Upper lobe of left lung (tissue), 6 donors: ENCODE measurements around the gene ECI1. TPM values are rescaled to one million over a fixed set of nuclear protein-coding genes. Genes with fewer than 3 reads are reported as not detected.

Source experiments
- ATAC-seq, 2 donors: fragments of 200-7000 bp; cut with Tn5 transposase; one replicate each; pipeline ENCODE4 v1.9.1; 2022; ENCODE audit warnings: mild to moderate bottlenecking in 2 of 2, moderate library complexity in 2 of 2; ENCODE audit not compliant: low FRiP score in 2 of 2
- DNase-seq, 2 donors: peaks; one replicate each; pipeline ENCODE4 v3.0.0-alpha.2; 2019 to 2020
- H3K27ac ChIP-seq, 4 donors: fragments of 200-600 bp; sonication (generic); one replicate each; pipeline ENCODE4 v1.5.1; 2016 to 2019
- H3K27me3 ChIP-seq, 4 donors: fragments of 200-600 bp; sonication (generic); one replicate each; pipeline ENCODE4 v1.5.1; 2017 to 2019
- H3K36me3 ChIP-seq, 4 donors: fragments of 200-600 bp; sonication (generic); one replicate each; pipeline ENCODE4 v1.5.1; 2016 to 2019
- H3K4me1 ChIP-seq, 4 donors: fragments of 200-600 bp; sonication (generic); one replicate each; pipeline ENCODE4 v1.5.1; 2018 to 2019
- H3K4me3 ChIP-seq, 4 donors: fragments of 200-600 bp; sonication (generic); one replicate each; pipeline ENCODE4 v1.5.1; 2017 to 2019; ENCODE audit warnings: mild to moderate bottlenecking in 2 of 4, moderate library complexity in 1 of 4
- H3K9me3 ChIP-seq, 4 donors: fragments of 200-600 bp; sonication (generic); one replicate each; pipeline ENCODE4 v1.5.1; 2018 to 2019
- CTCF ChIP-seq, 6 experiments: fragments of 450-650 bp in 4 of 6; fragments of 200-600 bp in 2 of 6; sonication (generic) in 2 of 6; IDR thresholded peaks; one replicate each; pipeline ENCODE4 v1.5.1; 2016 to 2019; ENCODE audit warnings: antibody characterized with exemption in 6 of 6
- EP300 ChIP-seq, 4 donors: sonication (generic); formaldehyde crosslinking; IDR thresholded peaks; one replicate each; pipeline ENCODE4 v1.5.1; 2017; ENCODE audit warnings: antibody characterized with exemption in 4 of 4, control low read depth in 2 of 4
- POLR2A ChIP-seq, 4 donors: fragments of 450-650 bp; IDR thresholded peaks; one replicate each; pipeline ENCODE4 v1.5.1; 2016 to 2017; ENCODE audit warnings: antibody characterized with exemption in 4 of 4, mild to moderate bottlenecking in 2 of 4
- POLR2AphosphoS5 ChIP-seq, 2 donors: sonication (generic); formaldehyde crosslinking; IDR thresholded peaks; one replicate each; pipeline ENCODE4 v1.5.1; 2017; ENCODE audit warnings: antibody characterized with exemption in 2 of 2
- WGBS, 2 donors: methylation state at CpG; one replicate each; pipeline ENCODE4 v1.1.5; 2017 to 2018; 5-methylcytosine and 5-hydroxymethylcytosine counted together
- total RNA-seq, 6 donors: library from RNA; depleted of rRNA in 4 of 6; stranded (reverse); fragments of >200 nt in 4 of 6; gene quantifications; one replicate each; pipeline versions ENCODE4 v1.1.0 to v1.2.1, GENCODE V29; 2016 to 2021
- donor health status: DM: no; HTN: no; CAD: no; lungs with moderate emphysema.
- donor health status: DM: no; HTN: yes; CAD: no; lungs with severe emphysema.

ECI1 gene
- total RNA-seq, 6 donors from 2014 or later: 48.1 to 75.5 (median 68.2) TPM

- Histone ChIP-seq H3K4me3 (no peak overlapping the region), H3K27ac (no peak overlapping the region), H3K4me1 (no peaks in the 10 kb centered on the region), H3K27me3 (no peaks in the 10 kb centered on the region), H3K9me3 (no peaks in the 10 kb centered on the region), H3K36me3 (peaks cover 32 to 90% (median 80%) of the 10 kb centered on the region in 4 donors)
- no peak for DNase-seq
- 91 to 93% methylated on average over 23 to 28 of the region's 37 CpGs for WGBS, 2 donors
- TF ChIP-seq POLR2A (IDR thresholded peaks at IDR 0.05) (no peak), CTCF (IDR thresholded peaks at IDR 0.05) (no peak), EP300 (IDR thresholded peaks at IDR 0.05) (no peak), POLR2AphosphoS5 (IDR thresholded peaks at IDR 0.05) (no peak)
- no peak for ATAC-seq
Observed at GRCh38 chr16:2284001-2284770, 32.8 kb upstream of the ECI1 start.

GRCh38 chr16:2282866-2283555, 31.6 kb upstream of the ECI1 start:
- TF ChIP-seq EP300 (IDR thresholded peaks at IDR 0.05) (no peak), POLR2A (IDR thresholded peaks at IDR 0.05) (no peak), CTCF (IDR thresholded peaks at IDR 0.05) (no peak), POLR2AphosphoS5 (IDR thresholded peaks at IDR 0.05) (no peak)

GRCh38 chr16:2282262-2282661, 30.9 kb upstream of the ECI1 start:
- no peak overlapping the region for H3K4me3 ChIP-seq
- no peaks in the 10 kb centered on the region for H3K9me3 ChIP-seq
- H3K4me1 ChIP-seq: no peaks in the 10 kb centered on the region
- H3K27me3 ChIP-seq: no peaks in the 10 kb centered on the region
- peaks cover 33 to 89% (median 81%) of the 10 kb centered on the region in 4 donors for H3K36me3 ChIP-seq
- 72 to 80% methylated on average over 5 of the region's 5 CpGs for WGBS, 2 donors
- ATAC-seq: no peak
- H3K27ac ChIP-seq: no peak overlapping the region
- DNase-seq: no peak
- TF ChIP-seq CTCF (IDR thresholded peaks at IDR 0.05): no peak
- no peak for TF ChIP-seq POLR2AphosphoS5 (IDR thresholded peaks at IDR 0.05)
- TF ChIP-seq POLR2A (IDR thresholded peaks at IDR 0.05): no peak
- TF ChIP-seq EP300 (IDR thresholded peaks at IDR 0.05): no peak

More at GRCh38 chr16:2282866-2283555, 31.6 kb upstream of the ECI1 start:
- H3K9me3 ChIP-seq: no peaks in the 10 kb centered on the region
- no peak overlapping the region for H3K4me3 ChIP-seq
- H3K27me3 ChIP-seq: no peaks in the 10 kb centered on the region
- 87 to 92% methylated on average over 5 to 19 of the region's 26 CpGs for WGBS, 2 donors
- ATAC-seq (no peak), DNase-seq (no peak)
- H3K27ac ChIP-seq: no peak overlapping the region
- H3K36me3 ChIP-seq: peaks cover 33 to 89% (median 82%) of the 10 kb centered on the region in 4 donors
- no peaks in the 10 kb centered on the region for H3K4me1 ChIP-seq

GRCh38 chr16:2280981-2281542, 29.7 kb upstream of the ECI1 start:
- no peak overlapping the region for H3K27ac ChIP-seq
- TF ChIP-seq EP300 (IDR thresholded peaks at IDR 0.05) (no peak), POLR2A (IDR thresholded peaks at IDR 0.05) (no peak)
- no peaks in the 10 kb centered on the region for H3K4me1 ChIP-seq
- no peak overlapping the region for H3K4me3 ChIP-seq
- DNase-seq: no peak
- H3K36me3 ChIP-seq: peaks cover 25 to 89% (median 79%) of the 10 kb centered on the region in 4 donors
- ATAC-seq: no peak
- H3K27me3 ChIP-seq: no peaks in the 10 kb centered on the region
- 84 to 95% methylated on average over 15 to 24 of the region's 24 CpGs for WGBS, 2 donors
- no peaks in the 10 kb centered on the region for H3K9me3 ChIP-seq

GRCh38 chr16:2280461-2280860, 29.1 kb upstream of the ECI1 start:
- Histone ChIP-seq H3K4me1 (no peaks in the 10 kb centered on the region), H3K4me3 (no peak overlapping the region), H3K27me3 (no peaks in the 10 kb centered on the region), H3K36me3 (peaks cover 21 to 88% (median 79%) of the 10 kb centered on the region in 4 donors), H3K9me3 (no peaks in the 10 kb centered on the region), H3K27ac (no peak overlapping the region)
- WGBS, 2 donors: 67 to 90% methylated on average over 1 to 7 of the region's 8 CpGs
- no peak for DNase-seq
- TF ChIP-seq CTCF (IDR thresholded peaks at IDR 0.05) (no peak), POLR2AphosphoS5 (IDR thresholded peaks at IDR 0.05) (no peak)
- ATAC-seq: no peak
